Measurements from ENCODE around the gene MYH7.

DNA sequence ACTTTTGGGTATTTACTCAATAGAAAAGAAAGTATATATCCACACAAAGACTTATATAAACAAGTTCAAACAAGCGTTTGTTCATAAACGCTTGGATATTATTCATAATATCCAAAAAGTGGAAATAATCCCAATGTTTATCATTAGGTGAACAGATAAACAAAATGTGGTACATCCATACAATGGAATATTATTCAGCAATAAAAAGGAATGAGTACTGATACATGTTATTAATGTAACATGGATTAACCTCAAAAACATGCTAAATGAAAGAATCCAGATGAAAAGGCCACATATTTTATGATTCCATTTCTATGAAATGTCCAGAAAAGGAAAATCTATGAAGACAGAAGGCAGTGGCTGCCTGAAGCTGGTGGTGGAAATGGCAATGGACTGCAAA lies 16.8 kb upstream of the MYH7 start:
- TF ChIP-seq POLR2A (IDR thresholded peaks at IDR 0.05; ENCODE audit: low read depth, low read length) (no peak), POLR2AphosphoS5 (IDR thresholded peaks at IDR 0.05; ENCODE audit: low read depth, low read length) (no peak), TAF1 (IDR thresholded peaks at IDR 0.05; ENCODE audit: borderline replicate concordance, low read depth, low read length) (no peak)
